Naive thymus-derived CD4-positive, alpha-beta T cell (primary cell): ENCODE measurements around the gene FOXA3. TPM values are rescaled to one million over a fixed set of nuclear protein-coding genes. Genes with fewer than 3 reads are reported as not detected.

Source experiments
- ATAC-seq: fragments of 150-1000 bp; cut with Tn5 transposase; 2 replicates; pipeline ENCODE4 v1.10.0; 2021; ENCODE audit warnings: mild to moderate bottlenecking, moderate library complexity
- CTCF ChIA-PET: fragments of 350-600 bp; sonication (Branson Sonifier 250); formaldehyde crosslinking; loops from one replicate; lab custom pipeline; 2021; ENCODE audit warnings: antibody characterized with exemption; lab: Charles Lee
- POLR2A ChIA-PET: fragments of 350-600 bp; sonication (Branson Sonifier 250); formaldehyde crosslinking; loops from one replicate; lab custom pipeline; 2021; ENCODE audit warnings: antibody characterized with exemption, inconsistent platforms; lab: Charles Lee
- DNase-seq, 9 donors: peaks; one replicate each; pipeline versions ENCODE4 v3.0.0 to v3.0.0-alpha.2; 2020 to 2022; ENCODE audit warnings: mixed read lengths in 1 of 9
- H3K27ac ChIP-seq: one replicate; pipeline ENCODE4 v1.7.0; 2013; ENCODE audit warnings: mild to moderate bottlenecking, low read depth, low read length, moderate library complexity
- H3K27me3 ChIP-seq, 2 donors: one replicate each; pipeline ENCODE4 v1.7.0; 2013; ENCODE audit warnings: low read length in 2 of 2, mild to moderate bottlenecking in 2 of 2, moderate library complexity in 2 of 2; ENCODE audit not compliant: control insufficient read depth in 2 of 2, insufficient read depth in 2 of 2
- H3K36me3 ChIP-seq, 3 experiments: 1 replicate in 2 of 3; 2 replicates in 1 of 3; pipeline ENCODE4 v1.7.0; 2013; ENCODE audit warnings: low read length in 3 of 3, mild to moderate bottlenecking in 3 of 3, moderate library complexity in 1 of 3; ENCODE audit not compliant: insufficient read depth in 3 of 3, control insufficient read depth in 2 of 3
- H3K4me1 ChIP-seq, 2 donors: one replicate each; pipeline ENCODE4 v1.7.0; 2013; ENCODE audit warnings: low read length in 2 of 2, mild to moderate bottlenecking in 2 of 2, moderate library complexity in 1 of 2; ENCODE audit not compliant: control insufficient read depth in 2 of 2, insufficient read depth in 2 of 2
- H3K4me3 ChIP-seq: 2 replicates; pipeline ENCODE4 v1.7.0; 2013; ENCODE audit warnings: mild to moderate bottlenecking, low read length
- H3K9me3 ChIP-seq, 3 experiments: 1 replicate in 2 of 3; 2 replicates in 1 of 3; pipeline ENCODE4 v1.7.0; 2013; ENCODE audit warnings: low read length in 3 of 3; ENCODE audit not compliant: control insufficient read depth in 2 of 3
- H3K27ac Mint-ChIP-seq, 9 donors: one replicate each; pipeline ENCODE4 v1.8.0; 2020 to 2022; ENCODE audit warnings: mixed read lengths in 9 of 9, mild to moderate bottlenecking in 8 of 9, moderate library complexity in 5 of 9, inconsistent platforms in 2 of 9
- H3K27me3 Mint-ChIP-seq, 5 donors: one replicate each; pipeline ENCODE4 v1.8.0; 2021 to 2022; ENCODE audit warnings: mixed read lengths in 5 of 5, mild to moderate bottlenecking in 1 of 5
- H3K36me3 Mint-ChIP-seq, 5 donors: one replicate each; pipeline ENCODE4 v1.8.0; 2020 to 2022; ENCODE audit warnings: mixed read lengths in 5 of 5, mild to moderate bottlenecking in 3 of 5, inconsistent platforms in 1 of 5
- H3K4me1 Mint-ChIP-seq, 7 donors: one replicate each; pipeline ENCODE4 v1.8.0; 2020 to 2022; ENCODE audit warnings: mixed read lengths in 7 of 7, mild to moderate bottlenecking in 3 of 7, inconsistent platforms in 1 of 7
- H3K4me3 Mint-ChIP-seq, 10 donors: one replicate each; pipeline ENCODE4 v1.8.0; 2020 to 2022; ENCODE audit warnings: mild to moderate bottlenecking in 10 of 10, mixed read lengths in 10 of 10, moderate library complexity in 6 of 10, inconsistent platforms in 2 of 10
- H3K9me3 Mint-ChIP-seq, 11 donors: one replicate each; pipeline ENCODE4 v1.8.0; 2020 to 2022; ENCODE audit warnings: mixed read lengths in 11 of 11, mild to moderate bottlenecking in 4 of 11, inconsistent platforms in 1 of 11, moderate library complexity in 1 of 11
- intact Hi-C, 2 donors: fragments of 100-400 bp; cut with micrococcal nuclease; formaldehyde crosslinking; loops; one replicate each; pipeline ENCODE4 v1.15.1; 2023
- polyA plus RNA-seq, 2 donors: library from polyadenylated mRNA; unstranded; fragments of 300-500 nt; fragmentation: Illumina TruSeq; gene quantifications; one replicate each; pipeline ENCODE4 v1.2.3, GENCODE V29; 2021
- total RNA-seq, 6 experiments: library from RNA in 5 of 6; stranded (reverse) in 5 of 6; gene quantifications; 1 replicate in 5 of 6; 2 replicates in 1 of 6; pipeline ENCODE4 v1.2.3 and lab custom pipeline; 2021 to 2026

Gene FOXA3
- total and polyA plus RNA-seq, 7 experiments from 2014 or later, result not detected

DNA sequence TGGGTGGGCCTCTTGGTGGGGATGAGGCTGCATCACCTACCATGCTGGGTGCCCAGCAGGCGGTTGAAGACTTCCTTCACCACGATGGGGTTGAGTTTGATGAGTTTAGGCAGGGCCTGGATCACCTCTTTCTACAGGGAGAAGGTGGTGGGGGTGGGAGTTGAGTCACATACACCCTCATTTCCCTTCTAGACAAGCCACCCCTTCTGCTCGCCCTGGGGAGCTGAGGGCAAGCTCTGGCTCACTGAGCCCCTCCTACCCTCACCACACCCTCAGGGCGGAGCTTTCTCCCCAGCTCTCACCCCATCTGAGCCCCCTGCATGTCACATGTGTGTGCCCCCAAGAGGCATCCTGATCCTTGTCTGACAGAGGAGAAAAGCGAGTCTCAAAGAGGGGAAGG lies 41.4 kb upstream of the FOXA3 start:
- intact Hi-C loops, result no loop called here
- no peaks in the 10 kb centered on the region for H3K27me3 Mint-ChIP-seq
- no peak overlapping the region for H3K27ac Mint-ChIP-seq
- Histone ChIP-seq H3K4me1 (no peaks in the 10 kb centered on the region), H3K27ac (no peak overlapping the region), H3K36me3 (peaks cover 0 to 83% (median 12%) of the 10 kb centered on the region in 3 experiments), H3K27me3 (no peaks in the 10 kb centered on the region), H3K9me3 (no peaks in the 10 kb centered on the region), H3K4me3 (no peak overlapping the region)
- H3K4me3 Mint-ChIP-seq, result no peak overlapping the region
- ATAC-seq, result no peak
- POLR2A ChIA-PET, result no interaction called here
- H3K4me1 Mint-ChIP-seq, result peaks cover 0 to 7% (median 4%) of the 10 kb centered on the region in 7 donors
- DNase-seq, result no peak
- H3K9me3 Mint-ChIP-seq, result no peaks in the 10 kb centered on the region
- CTCF ChIA-PET, result no interaction called here
- peaks cover 0 to 17% (median 11%) of the 10 kb centered on the region in 5 donors for H3K36me3 Mint-ChIP-seq

DNA sequence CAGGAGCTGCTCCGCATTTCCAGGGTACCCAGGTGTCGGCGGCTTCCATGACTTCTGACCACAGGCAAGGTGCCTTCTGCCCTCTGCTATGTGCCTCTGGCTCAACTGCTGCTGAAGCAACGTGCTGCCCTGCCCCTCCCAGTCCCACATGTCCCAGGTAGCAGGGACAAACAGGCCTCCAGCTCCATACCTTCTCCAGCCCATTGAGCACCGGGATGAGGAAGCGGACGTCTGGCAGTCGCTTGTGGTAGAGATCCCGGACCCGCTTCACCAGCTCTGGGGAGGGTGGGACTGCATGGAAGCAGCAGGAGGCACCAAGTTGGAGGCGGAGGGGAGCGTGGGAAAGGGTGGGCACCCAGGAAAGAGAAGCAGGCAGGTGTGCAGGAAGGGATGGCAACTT lies 40.9 kb upstream of the FOXA3 start:
- no peak overlapping the region for H3K27ac Mint-ChIP-seq
- Histone ChIP-seq H3K27ac (no peak overlapping the region), H3K36me3 (peaks cover 0 to 88% (median 12%) of the 10 kb centered on the region in 3 experiments), H3K27me3 (no peaks in the 10 kb centered on the region), H3K4me3 (no peak overlapping the region), H3K4me1 (no peaks in the 10 kb centered on the region), H3K9me3 (no peaks in the 10 kb centered on the region)
- ATAC-seq, result no peak
- no peak overlapping the region for H3K4me3 Mint-ChIP-seq
- ChIA-PET CTCF (no interaction called here), POLR2A (no interaction called here)
- DNase-seq, result no peak
- no peaks in the 10 kb centered on the region for H3K9me3 Mint-ChIP-seq
- H3K27me3 Mint-ChIP-seq, result no peaks in the 10 kb centered on the region
- intact Hi-C loops, result no loop called here
- peaks cover 3 to 22% (median 11%) of the 10 kb centered on the region in 5 donors for H3K36me3 Mint-ChIP-seq
- H3K4me1 Mint-ChIP-seq, result peaks cover 0 to 7% (median 5%) of the 10 kb centered on the region in 7 donors

DNA sequence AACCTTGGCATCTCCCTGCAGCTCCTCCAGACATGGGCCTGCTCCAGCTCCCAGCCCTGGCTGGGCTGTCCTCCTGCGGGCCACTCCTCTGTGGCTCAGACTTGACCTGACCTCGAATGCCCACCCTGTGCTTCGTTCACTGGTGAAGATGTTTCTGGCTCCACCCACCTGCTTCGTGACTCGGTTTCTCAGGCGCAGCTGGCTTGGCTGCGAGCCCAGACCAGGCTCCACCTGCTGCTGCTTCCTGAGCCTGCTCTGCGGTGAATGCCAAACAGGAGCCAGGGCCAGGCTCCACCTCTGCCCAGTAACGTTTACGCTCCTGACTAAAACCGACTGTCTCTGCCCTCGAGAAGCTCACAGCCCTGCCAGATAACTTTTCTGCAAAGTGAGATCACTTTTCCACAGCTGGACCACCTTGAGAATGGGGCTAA lies 40.1 kb upstream of the FOXA3 start:
- H3K4me3 Mint-ChIP-seq, result peak overlapping the region in 2 of 10 donors; percentile 8 to 29

DNA sequence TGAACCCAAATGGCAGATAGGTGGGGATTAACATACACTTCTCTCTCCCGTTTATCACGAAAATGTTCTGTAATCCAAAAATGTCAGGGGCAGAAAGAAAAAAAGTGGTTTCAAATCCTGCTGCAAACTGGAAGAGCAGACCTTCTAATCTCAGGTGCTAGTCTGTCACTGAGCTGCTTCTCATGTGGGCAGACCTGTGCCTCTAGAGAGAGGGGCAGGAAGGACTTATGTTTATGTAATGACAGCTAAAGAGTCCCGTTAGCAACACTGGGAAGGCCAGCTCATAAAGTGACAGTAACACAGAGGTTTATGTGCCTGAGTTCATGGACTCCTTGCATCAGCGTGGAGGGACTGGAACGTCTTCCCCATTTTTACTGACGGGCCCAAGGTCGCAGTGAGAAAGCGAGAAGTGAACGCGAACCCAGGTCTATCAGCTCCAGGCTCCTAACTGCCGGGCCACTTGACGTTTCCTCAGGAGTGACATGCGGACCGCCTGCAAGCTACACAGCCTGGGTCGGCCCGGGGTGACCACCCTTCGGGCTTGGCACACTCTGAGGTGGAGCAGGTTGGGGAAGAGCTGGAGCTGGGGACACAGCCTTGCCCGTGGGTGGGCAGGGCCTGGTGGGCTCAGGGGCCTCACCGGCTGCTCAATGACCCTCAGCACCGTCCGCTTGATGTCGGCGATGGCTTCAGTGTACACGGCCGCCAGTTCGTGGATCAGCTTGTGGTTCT lies 39.4 kb upstream of the FOXA3 start:
- Mint-ChIP-seq H3K4me1 (peaks cover 0 to 10% (median 6%) of the 10 kb centered on the region in 7 donors), H3K9me3 (no peaks in the 10 kb centered on the region), H3K27me3 (no peaks in the 10 kb centered on the region), H3K4me3 (peak overlapping the region in 3 of 10 donors; percentile 14 to 55 (median 29)), H3K27ac (peak overlapping the region in 6 of 9 donors; percentile 5 to 77 (median 35)), H3K36me3 (peaks cover 8 to 36% (median 19%) of the 10 kb centered on the region in 5 donors)
- ChIA-PET POLR2A (no interaction called here), CTCF (no interaction called here)
- intact Hi-C loops, result no loop called here
- H3K27me3 ChIP-seq, result no peaks in the 10 kb centered on the region
- H3K4me3 ChIP-seq, result no peak overlapping the region
- DNase-seq, result no peak
- H3K27ac ChIP-seq, result no peak overlapping the region
- H3K9me3 ChIP-seq, result no peaks in the 10 kb centered on the region
- ATAC-seq, result no peak
- H3K36me3 ChIP-seq, result peaks cover 0 to 96% (median 12%) of the 10 kb centered on the region in 3 experiments
- no peaks in the 10 kb centered on the region for H3K4me1 ChIP-seq

More for the DNA sequence above, 40.1 kb upstream of the FOXA3 start:
- peaks cover 8 to 30% (median 15%) of the 10 kb centered on the region in 5 donors for H3K36me3 Mint-ChIP-seq
- no peaks in the 10 kb centered on the region for H3K9me3 Mint-ChIP-seq
- peak overlapping the region in 4 of 9 donors; percentile 21 to 77 (median 40) for H3K27ac Mint-ChIP-seq
- H3K36me3 ChIP-seq, result peaks cover 0 to 96% (median 12%) of the 10 kb centered on the region in 3 experiments
- ATAC-seq, result no peak
- no peaks in the 10 kb centered on the region for H3K4me1 ChIP-seq
- H3K27me3 ChIP-seq, result no peaks in the 10 kb centered on the region
- H3K9me3 ChIP-seq, result no peaks in the 10 kb centered on the region
- DNase-seq, result no peak
- peaks cover 0 to 10% (median 6%) of the 10 kb centered on the region in 7 donors for H3K4me1 Mint-ChIP-seq
- no peak overlapping the region for H3K27ac ChIP-seq
- H3K27me3 Mint-ChIP-seq, result no peaks in the 10 kb centered on the region
- POLR2A ChIA-PET, result no interaction called here
- H3K4me3 ChIP-seq, result no peak overlapping the region
- CTCF ChIA-PET, result no interaction called here
- intact Hi-C loops, result no loop called here

DNA sequence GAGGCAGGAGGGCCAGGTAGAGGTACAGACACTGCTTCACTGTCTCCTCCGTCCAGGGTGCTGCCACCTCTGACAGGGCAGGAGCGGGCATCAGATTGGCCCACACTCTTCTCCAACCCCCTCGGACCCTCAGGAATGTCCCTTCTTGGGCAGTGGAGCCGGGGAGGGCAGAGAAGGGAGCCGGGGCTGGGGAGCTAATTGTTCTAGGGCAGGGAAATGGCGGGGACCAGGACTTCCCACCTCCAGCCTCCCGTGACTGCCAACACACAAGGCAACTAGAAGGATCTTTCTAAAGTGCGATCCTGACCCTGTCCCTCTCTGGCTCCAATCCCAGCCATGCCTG lies 38.9 kb upstream of the FOXA3 start:
- ATAC-seq (no peak), DNase-seq (no peak)
- Mint-ChIP-seq H3K27me3 (no peaks in the 10 kb centered on the region), H3K27ac (peak overlapping the region in 1 of 9 donors; percentile 32), H3K9me3 (no peaks in the 10 kb centered on the region), H3K36me3 (peaks cover 8 to 38% (median 19%) of the 10 kb centered on the region in 5 donors), H3K4me3 (no peak overlapping the region), H3K4me1 (peaks cover 0 to 12% (median 6%) of the 10 kb centered on the region in 7 donors)
- Histone ChIP-seq H3K9me3 (no peaks in the 10 kb centered on the region), H3K4me1 (no peaks in the 10 kb centered on the region), H3K27ac (no peak overlapping the region), H3K4me3 (no peak overlapping the region), H3K36me3 (peaks cover 0 to 96% (median 12%) of the 10 kb centered on the region in 3 experiments), H3K27me3 (no peaks in the 10 kb centered on the region)
- CTCF ChIA-PET, result no interaction called here
- POLR2A ChIA-PET, result no interaction called here
- intact Hi-C loops, result no loop called here

DNA sequence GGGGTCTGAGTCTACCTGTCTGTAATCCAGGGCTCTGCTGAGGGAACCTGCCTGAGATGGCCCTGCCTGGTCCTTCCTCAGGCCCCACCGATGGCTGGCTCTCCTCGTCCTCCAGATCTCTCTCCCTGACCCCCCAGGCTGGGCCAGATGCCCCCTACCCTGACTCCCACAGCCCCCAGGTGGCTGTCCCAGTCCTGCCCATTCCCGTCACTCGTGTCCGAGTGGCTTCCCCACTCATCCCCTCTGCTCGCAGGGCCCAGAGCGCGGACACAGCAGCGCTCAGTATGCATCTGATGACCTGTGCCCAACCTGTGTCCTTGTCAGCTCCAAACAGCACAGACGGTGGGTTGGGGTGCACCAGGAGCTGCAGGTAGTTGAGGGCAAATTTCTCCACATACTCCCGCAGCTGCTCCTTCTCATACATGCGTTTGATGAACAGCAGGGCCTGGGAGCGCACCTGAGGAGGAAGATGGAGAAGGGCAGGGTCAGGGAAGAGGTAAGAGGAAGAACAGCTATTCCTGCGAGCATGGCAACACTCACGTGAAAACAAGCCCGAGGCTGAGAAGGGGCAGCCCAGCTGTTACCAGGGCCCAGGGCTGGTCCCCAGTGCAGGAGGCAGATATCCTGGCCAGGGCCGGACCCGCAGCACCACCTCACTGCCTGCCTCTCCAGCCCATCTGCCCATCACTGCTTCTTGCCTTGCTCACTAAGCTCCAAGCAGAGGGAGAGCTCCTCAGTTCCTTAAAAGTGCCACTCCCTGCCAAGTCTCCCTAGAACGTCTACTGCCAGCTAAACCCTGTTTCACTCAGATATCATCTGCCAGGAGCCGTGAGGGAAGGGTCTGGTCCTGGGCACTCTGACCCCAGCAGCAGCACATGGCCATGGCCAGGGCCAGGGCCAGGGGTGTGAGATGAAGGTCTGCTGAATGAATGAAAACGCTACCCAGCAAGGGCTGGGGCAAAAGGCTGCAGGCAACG lies 37.9 kb upstream of the FOXA3 start:
- Histone ChIP-seq H3K9me3 (no peaks in the 10 kb centered on the region), H3K27me3 (no peaks in the 10 kb centered on the region), H3K4me3 (no peak overlapping the region), H3K4me1 (no peaks in the 10 kb centered on the region), H3K27ac (no peak overlapping the region), H3K36me3 (peaks cover 0 to 95% (median 12%) of the 10 kb centered on the region in 3 experiments)
- ATAC-seq, result no peak
- POLR2A ChIA-PET, result no interaction called here
- CTCF ChIA-PET, result interaction anchor here (1.0 to 1.8 kb wide), 2 partner anchors 10 to 27 kb away, joined by 3 to 4 read pairs; no protein-coding TSS in a partner anchor
- H3K27ac Mint-ChIP-seq, result no peak overlapping the region
- no peak for DNase-seq
- H3K4me3 Mint-ChIP-seq, result no peak overlapping the region
- no peaks in the 10 kb centered on the region for H3K9me3 Mint-ChIP-seq
- peaks cover 8 to 40% (median 21%) of the 10 kb centered on the region in 5 donors for H3K36me3 Mint-ChIP-seq
- H3K4me1 Mint-ChIP-seq, result peaks cover 0 to 14% (median 6%) of the 10 kb centered on the region in 7 donors
- intact Hi-C loops, result no loop called here
- no peaks in the 10 kb centered on the region for H3K27me3 Mint-ChIP-seq
